Large intestine (tissue), 3 donors: Measurements from ENCODE around the gene SDHA. TPM values are rescaled to one million over a fixed set of nuclear protein-coding genes. Genes with fewer than 3 reads are reported as not detected.
"Not testable (repeated sequence)": the region's sequence is repeated elsewhere in the genome, so short reads cannot be mapped to it uniquely, and the experiment has no call there.

ENCODE experiments used
- DNase-seq, 2 donors: peaks; one replicate each; pipeline versions ENCODE4 v3.0.0 to v3.0.0-alpha.2; 2013
- H3K27ac ChIP-seq: one replicate; pipeline ENCODE4 v1.5.1; 2013; ENCODE audit warnings: low read length
- H3K27me3 ChIP-seq: 2 replicates; pipeline ENCODE4 v1.6.1; 2013; ENCODE audit warnings: low read length; ENCODE audit not compliant: control insufficient read depth, insufficient read depth
- H3K36me3 ChIP-seq: 2 replicates; pipeline ENCODE4 v1.6.1; 2013; ENCODE audit warnings: low read length; ENCODE audit not compliant: control insufficient read depth, insufficient read depth
- H3K4me1 ChIP-seq: one replicate; pipeline ENCODE4 v1.6.1; 2013; ENCODE audit warnings: low read length; ENCODE audit not compliant: control insufficient read depth, insufficient read depth
- H3K4me3 ChIP-seq: one replicate; pipeline ENCODE4 v1.5.1; 2013; ENCODE audit warnings: low read length
- H3K9me3 ChIP-seq: one replicate; pipeline ENCODE4 v1.6.1; 2013; ENCODE audit warnings: mild to moderate bottlenecking, low read depth, low read length, moderate library complexity; ENCODE audit not compliant: control insufficient read depth
- WGBS: methylation state at CpG from one replicate; pipeline ENCODE4 v1.1.5; 2013; ENCODE audit warnings: low lambda C conversion rate; ENCODE audit not compliant: insufficient coverage; 5-methylcytosine and 5-hydroxymethylcytosine counted together
- polyA plus RNA-seq: library from polyadenylated mRNA; unstranded; fragments of 120-200 nt; gene quantifications from one replicate; pipeline ENCODE4 v1.2.1, GENCODE V29; 2013

SDHA gene
- polyA plus RNA-seq, 1 donor: 122 TPM

- WGBS: 100% methylated on average over 1 of the region's 30 CpGs
- H3K27me3 ChIP-seq: no peaks in the 10 kb centered on the region
- no peak overlapping the region for H3K27ac ChIP-seq
- DNase-seq: no peak
- H3K4me1 ChIP-seq: no peaks in the 10 kb centered on the region
- no peaks in the 10 kb centered on the region for H3K9me3 ChIP-seq
- no peak overlapping the region for H3K4me3 ChIP-seq
- peaks cover 28% of the 10 kb centered on the region for H3K36me3 ChIP-seq
Measured at GRCh38 chr5:204966-205670, 13.0 kb upstream of the SDHA start.

GRCh38 chr5:206406-206805 lies 11.7 kb upstream of the SDHA start:
- H3K36me3 ChIP-seq: peaks cover 28% of the 10 kb centered on the region
- H3K27ac ChIP-seq: no peak overlapping the region
- H3K9me3 ChIP-seq: no peaks in the 10 kb centered on the region
- DNase-seq: no peak
- WGBS: 100% methylated on average over 1 of the region's 11 CpGs
- no peak overlapping the region for H3K4me3 ChIP-seq
- H3K4me1 ChIP-seq: no peaks in the 10 kb centered on the region
- H3K27me3 ChIP-seq: no peaks in the 10 kb centered on the region

GRCh38 chr5:206927-207536 lies 11.1 kb upstream of the SDHA start:
- Histone ChIP-seq H3K36me3 (peaks cover 28% of the 10 kb centered on the region), H3K4me1 (no peaks in the 10 kb centered on the region)

GRCh38 chr5:207599-207998 lies 10.5 kb upstream of the SDHA start:
- Histone ChIP-seq H3K27ac (no peak overlapping the region), H3K4me3 (no peak overlapping the region), H3K27me3 (no peaks in the 10 kb centered on the region), H3K4me1 (no peaks in the 10 kb centered on the region), H3K9me3 (no peaks in the 10 kb centered on the region), H3K36me3 (peaks cover 28% of the 10 kb centered on the region)
- no peak for DNase-seq
- 75% methylated on average over 4 of the region's 14 CpGs for WGBS

More at GRCh38 chr5:206927-207536, 11.1 kb upstream of the SDHA start:
- Histone ChIP-seq H3K9me3 (no peaks in the 10 kb centered on the region), H3K27ac (no peak overlapping the region), H3K4me3 (no peak overlapping the region), H3K27me3 (no peaks in the 10 kb centered on the region)
- DNase-seq: no peak
- WGBS: no CpG with 5 or more reads among the region's 8 CpGs

- Histone ChIP-seq H3K27ac (no peak overlapping the region), H3K9me3 (no peaks in the 10 kb centered on the region), H3K27me3 (no peaks in the 10 kb centered on the region), H3K4me3 (no peak overlapping the region), H3K36me3 (peaks cover 25% of the 10 kb centered on the region), H3K4me1 (no peaks in the 10 kb centered on the region)
- 100% methylated on average over 5 of the region's 15 CpGs for WGBS
- DNase-seq: no peak
Measured at GRCh38 chr5:208449-209114, 9.5 kb upstream of the SDHA start.

DNA sequence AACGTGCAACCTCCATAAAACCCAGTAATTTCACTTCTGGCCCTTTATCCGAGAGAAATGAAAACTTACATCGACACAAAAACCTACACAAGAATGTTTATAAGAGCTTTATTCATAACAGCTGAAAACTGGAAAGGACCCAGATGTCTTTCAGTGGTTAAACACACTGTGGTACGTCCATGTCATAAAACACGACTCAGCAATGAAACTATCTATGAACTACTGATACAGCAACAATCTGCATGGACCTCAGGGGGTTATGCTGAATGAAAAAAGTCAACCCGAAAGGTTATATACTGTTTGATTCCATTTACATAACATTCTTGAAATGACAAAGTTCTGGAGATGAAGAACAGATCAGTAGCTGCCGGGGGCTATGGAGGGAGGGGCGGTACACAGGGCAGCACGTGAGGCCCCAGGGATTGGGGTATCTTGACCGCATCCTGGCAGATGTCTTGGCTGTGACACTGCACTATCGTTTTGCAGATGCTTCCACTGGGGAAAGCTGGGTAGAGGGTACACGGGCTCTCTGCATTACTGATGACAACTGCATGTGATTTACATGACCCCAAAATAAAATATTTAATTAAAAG lies 4.2 kb upstream of the SDHA start:
- Histone ChIP-seq H3K9me3 (no peaks in the 10 kb centered on the region), H3K4me3 (no peak overlapping the region), H3K27me3 (no peaks in the 10 kb centered on the region), H3K27ac (no peak overlapping the region), H3K36me3 (peaks cover 8% of the 10 kb centered on the region), H3K4me1 (no peaks in the 10 kb centered on the region)
- DNase-seq: no peak
- WGBS: 100% methylated on average over 1 of the region's 12 CpGs

DNA sequence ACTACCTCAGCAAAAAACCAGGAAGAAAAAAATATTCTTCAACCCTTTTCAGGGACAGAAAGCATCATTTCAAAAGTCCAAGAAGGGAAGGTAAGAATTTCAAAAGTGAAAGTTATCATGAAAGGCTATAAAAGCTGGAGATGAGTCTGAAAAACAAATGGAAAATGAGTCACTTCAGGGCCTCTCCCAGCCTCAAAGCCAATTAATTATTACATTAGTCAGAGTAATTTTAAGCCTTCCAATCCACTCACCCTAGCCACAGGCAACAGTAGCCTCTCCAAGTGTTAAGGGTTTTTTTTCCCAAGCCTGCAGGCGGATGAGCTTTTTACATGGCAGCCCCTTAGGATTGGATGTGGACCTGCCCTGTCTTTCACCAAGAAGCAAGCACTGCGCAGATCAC lies 2.9 kb upstream of the SDHA start:
- not testable (repeated sequence) for H3K4me1 ChIP-seq, H3K4me3 ChIP-seq, H3K36me3 ChIP-seq, H3K27ac ChIP-seq, DNase-seq, H3K9me3 ChIP-seq, H3K27me3 ChIP-seq
- WGBS: no CpG with 5 or more reads among the region's 2 CpGs

GRCh38 chr5:216076-216475 lies 2.0 kb upstream of the SDHA start:
- not testable (repeated sequence) for H3K9me3 ChIP-seq, H3K27ac ChIP-seq, H3K4me1 ChIP-seq, DNase-seq, H3K4me3 ChIP-seq, H3K27me3 ChIP-seq, H3K36me3 ChIP-seq
- WGBS: no CpG with 5 or more reads among the region's 10 CpGs

- Histone ChIP-seq H3K27ac (peak overlapping the region; percentile 70), H3K4me3 (peak overlapping the region; percentile 95), H3K9me3 (no peaks in the 10 kb centered on the region), H3K27me3 (no peaks in the 10 kb centered on the region), H3K36me3 (peaks cover 6% of the 10 kb centered on the region), H3K4me1 (peaks cover 8% of the 10 kb centered on the region)
- WGBS: no CpG with 5 or more reads among the region's 73 CpGs
- peak; percentile 14 to 46 for DNase-seq
Measured at GRCh38 chr5:218457-219291, 554 bp downstream of the SDHA start.

DNA sequence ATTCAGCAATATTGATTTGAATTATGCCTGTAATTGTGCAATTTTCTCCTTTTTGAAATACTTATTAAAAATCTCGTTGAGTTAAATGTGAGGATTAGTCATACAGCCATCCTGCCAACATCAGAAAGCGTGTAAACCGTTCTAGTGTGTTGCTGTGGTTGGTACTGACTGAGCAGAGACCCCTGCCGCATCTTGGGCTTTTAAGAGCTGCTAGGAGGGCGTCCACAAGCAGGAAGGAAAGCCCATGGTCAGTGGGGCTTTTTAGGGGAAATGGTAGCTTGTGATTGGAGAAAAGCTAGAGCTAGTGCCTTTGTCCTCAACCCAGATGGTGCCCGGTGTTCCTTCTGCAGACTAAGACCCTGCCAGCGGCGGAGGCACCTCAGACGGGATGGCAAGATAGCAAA lies 1.3 kb downstream of the SDHA start:
- peak in 1 of 2 donors; percentile 24 for DNase-seq

More for the DNA sequence above, 1.3 kb downstream of the SDHA start:
- H3K9me3 ChIP-seq: no peaks in the 10 kb centered on the region
- peaks cover 7% of the 10 kb centered on the region for H3K36me3 ChIP-seq
- no CpG with 5 or more reads among the region's 9 CpGs for WGBS
- H3K27ac ChIP-seq: peak overlapping the region; percentile 65
- H3K4me3 ChIP-seq: peak overlapping the region; percentile 95
- H3K27me3 ChIP-seq: no peaks in the 10 kb centered on the region
- peaks cover 8% of the 10 kb centered on the region for H3K4me1 ChIP-seq
